Measurements from ENCODE around the gene BEST3. TPM values are rescaled to one million over a fixed set of nuclear protein-coding genes. Genes with fewer than 3 reads are reported as not detected.

BEST3 gene
- total and polyA plus RNA-seq, 2 of the 4 experiments (the other 2 are of a cell fraction), result under 0.01 to 0.07 TPM

GRCh38 chr12:69633061-69633460 lies 66.0 kb downstream of the BEST3 start:
- no peak overlapping the region for H3K56ac ChIP-seq (ENCODE audit: extremely low read depth, insufficient read depth, low read length)
- no peak overlapping the region for H3K4ac ChIP-seq (ENCODE audit: low read depth, low read length)
- no peak overlapping the region for H3K14ac ChIP-seq (replicated peaks; ENCODE audit: low read depth, low read length)
- H3K36me3 ChIP-seq (ENCODE audit: control insufficient read depth, insufficient read depth, low read length), result no peaks in the 10 kb centered on the region
- TF ChIP-seq, protein P1, sequence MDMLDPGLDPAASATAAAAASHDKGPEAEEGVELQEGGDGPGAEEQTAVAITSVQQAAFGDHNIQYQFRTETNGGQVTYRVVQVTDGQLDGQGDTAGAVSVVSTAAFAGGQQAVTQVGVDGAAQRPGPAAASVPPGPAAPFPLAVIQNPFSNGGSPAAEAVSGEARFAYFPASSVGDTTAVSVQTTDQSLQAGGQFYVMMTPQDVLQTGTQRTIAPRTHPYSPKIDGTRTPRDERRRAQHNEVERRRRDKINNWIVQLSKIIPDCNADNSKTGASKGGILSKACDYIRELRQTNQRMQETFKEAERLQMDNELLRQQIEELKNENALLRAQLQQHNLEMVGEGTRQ (IDR thresholded peaks at IDR 0.05; ENCODE audit: low read depth, low read length), result no peak
- TF ChIP-seq RAD21 (IDR thresholded peaks at IDR 0.05; ENCODE audit: low read length) (no peak; the same call in 1 of the 2 replicates), CEBPB (IDR thresholded peaks at IDR 0.05; ENCODE audit: low read depth, low read length) (no peak), MXI1 (IDR thresholded peaks at IDR 0.05; ENCODE audit: borderline replicate concordance, low read depth, low read length) (no peak), BHLHE40 (IDR thresholded peaks at IDR 0.05; ENCODE audit: low read depth, low read length) (no peak)
- TF ChIP-seq, protein P2, sequence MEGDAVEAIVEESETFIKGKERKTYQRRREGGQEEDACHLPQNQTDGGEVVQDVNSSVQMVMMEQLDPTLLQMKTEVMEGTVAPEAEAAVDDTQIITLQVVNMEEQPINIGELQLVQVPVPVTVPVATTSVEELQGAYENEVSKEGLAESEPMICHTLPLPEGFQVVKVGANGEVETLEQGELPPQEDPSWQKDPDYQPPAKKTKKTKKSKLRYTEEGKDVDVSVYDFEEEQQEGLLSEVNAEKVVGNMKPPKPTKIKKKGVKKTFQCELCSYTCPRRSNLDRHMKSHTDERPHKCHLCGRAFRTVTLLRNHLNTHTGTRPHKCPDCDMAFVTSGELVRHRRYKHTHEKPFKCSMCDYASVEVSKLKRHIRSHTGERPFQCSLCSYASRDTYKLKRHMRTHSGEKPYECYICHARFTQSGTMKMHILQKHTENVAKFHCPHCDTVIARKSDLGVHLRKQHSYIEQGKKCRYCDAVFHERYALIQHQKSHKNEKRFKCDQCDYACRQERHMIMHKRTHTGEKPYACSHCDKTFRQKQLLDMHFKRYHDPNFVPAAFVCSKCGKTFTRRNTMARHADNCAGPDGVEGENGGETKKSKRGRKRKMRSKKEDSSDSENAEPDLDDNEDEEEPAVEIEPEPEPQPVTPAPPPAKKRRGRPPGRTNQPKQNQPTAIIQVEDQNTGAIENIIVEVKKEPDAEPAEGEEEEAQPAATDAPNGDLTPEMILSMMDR (conservative IDR thresholded peaks at IDR 0.05; ENCODE audit: low read depth, low read length), result 0 out of 2 replicates have a peak, but pooled peaks have one; percentile 17
- no peak overlapping the region for H3K4me3 ChIP-seq (ENCODE audit: insufficient read depth, low read depth, low read length)
- ATAC-seq (ENCODE audit: low read depth), result 0 out of 2 replicates have a peak, but pooled peaks have one; percentile 32
- H2AK5ac ChIP-seq (ENCODE audit: low read depth, low read length), result no peak overlapping the region
- CTCF ChIA-PET, result no interaction called here
- no CpG with 5 or more reads among the region's 2 CpGs for WGBS, 2 experiments (ENCODE audit: extremely low coverage in 2 of 2, insufficient read length in 1 of 2)
- no peaks in the 10 kb centered on the region for H3K9me3 ChIP-seq (ENCODE audit: control insufficient read depth, insufficient read depth, low read length)
- no peak for DNase-seq
- H3K4me1 ChIP-seq (ENCODE audit: control insufficient read depth, insufficient read depth, low read length), result no peaks in the 10 kb centered on the region
- no peaks in the 10 kb centered on the region for H3K9me1 ChIP-seq (ENCODE audit: insufficient read depth, low read length)
- no peak overlapping the region for H3K23ac ChIP-seq (ENCODE audit: low read depth, low read length)
- H2BK20ac ChIP-seq (ENCODE audit: low read depth, low read length), result no peak overlapping the region
- in situ Hi-C loops (cut with MboI; ENCODE audit: low sequenced_read_pairs), result no loop called here
- peaks cover 4% of the 10 kb centered on the region; the same call in 1 of the 2 replicates for H3K27me3 ChIP-seq (ENCODE audit: control insufficient read depth, insufficient read depth, low read length)
- no peak overlapping the region for H2AK9ac ChIP-seq (replicated peaks; ENCODE audit: low read depth, low read length, poor library complexity)
- H3K27ac ChIP-seq (ENCODE audit: insufficient read depth, low read length), result no peak overlapping the region
- H4K8ac ChIP-seq (ENCODE audit: low read depth in 2 of 2, low read length in 2 of 2), result no peak overlapping the region
- H2BK120ac ChIP-seq (ENCODE audit: low read depth, low read length), result no peak overlapping the region
- no peak overlapping the region for H3K9ac ChIP-seq (ENCODE audit: low read depth, low read length)
- H2BK5ac ChIP-seq (ENCODE audit: low read depth, low read length, poor library complexity, severe bottlenecking), result no peak overlapping the region
- H2AFZ ChIP-seq (replicated peaks; ENCODE audit: low read length, poor library complexity), result no peak overlapping the region
- no TSS peak for BruUV-seq (replicated peaks)
- no peaks in the 10 kb centered on the region for H4K20me1 ChIP-seq (ENCODE audit: insufficient read depth, low read length)
- H3K4me2 ChIP-seq (ENCODE audit: low read depth, low read length), result no peak overlapping the region
- intact Hi-C loops (cut with micrococcal nuclease), result no loop called here
- no peak overlapping the region for H2BK15ac ChIP-seq (ENCODE audit: low read depth, low read length)
- H4K5ac ChIP-seq (ENCODE audit: low read depth, low read length), result no peak overlapping the region
- POLR2A ChIA-PET (ENCODE audit: unreplicated experiment), result no interaction called here
- dilution Hi-C loops (cut with HindIII; ENCODE audit: low sequenced_read_pairs, unreplicated experiment), result no loop called here
- no peak overlapping the region for H4K91ac ChIP-seq (ENCODE audit: insufficient read depth, low read depth, low read length)
- H3K18ac ChIP-seq (ENCODE audit: low read depth, low read length), result no peak overlapping the region
- no peaks in the 10 kb centered on the region for H3K79me1 ChIP-seq (ENCODE audit: low read depth in 1 of 2, low read length in 2 of 2)

Measured in IMR-90 (cell line).